Body of pancreas (tissue), 4 donors: ENCODE measurements around the gene CCL3.

Experiments
- POLR2A ChIP-seq, 3 donors: fragments of 450-650 bp; IDR thresholded peaks; one replicate each; pipeline ENCODE4 v1.6.1; 2016; ENCODE audit warnings: antibody characterized with exemption in 3 of 3, mild to moderate bottlenecking in 2 of 3
- TF ChIP-seq, protein P1 (sequence below), 7 experiments: fragments of 450-650 bp in 4 of 7; fragments of 200-600 bp in 3 of 7; sonication (generic) in 3 of 7; IDR thresholded peaks; one replicate each; pipeline ENCODE4 v1.5.1; 2016 to 2019; ENCODE audit warnings: antibody characterized with exemption in 7 of 7

- TF ChIP-seq, protein P1, sequence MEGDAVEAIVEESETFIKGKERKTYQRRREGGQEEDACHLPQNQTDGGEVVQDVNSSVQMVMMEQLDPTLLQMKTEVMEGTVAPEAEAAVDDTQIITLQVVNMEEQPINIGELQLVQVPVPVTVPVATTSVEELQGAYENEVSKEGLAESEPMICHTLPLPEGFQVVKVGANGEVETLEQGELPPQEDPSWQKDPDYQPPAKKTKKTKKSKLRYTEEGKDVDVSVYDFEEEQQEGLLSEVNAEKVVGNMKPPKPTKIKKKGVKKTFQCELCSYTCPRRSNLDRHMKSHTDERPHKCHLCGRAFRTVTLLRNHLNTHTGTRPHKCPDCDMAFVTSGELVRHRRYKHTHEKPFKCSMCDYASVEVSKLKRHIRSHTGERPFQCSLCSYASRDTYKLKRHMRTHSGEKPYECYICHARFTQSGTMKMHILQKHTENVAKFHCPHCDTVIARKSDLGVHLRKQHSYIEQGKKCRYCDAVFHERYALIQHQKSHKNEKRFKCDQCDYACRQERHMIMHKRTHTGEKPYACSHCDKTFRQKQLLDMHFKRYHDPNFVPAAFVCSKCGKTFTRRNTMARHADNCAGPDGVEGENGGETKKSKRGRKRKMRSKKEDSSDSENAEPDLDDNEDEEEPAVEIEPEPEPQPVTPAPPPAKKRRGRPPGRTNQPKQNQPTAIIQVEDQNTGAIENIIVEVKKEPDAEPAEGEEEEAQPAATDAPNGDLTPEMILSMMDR (IDR thresholded peaks at IDR 0.05): no peak
- TF ChIP-seq POLR2A (IDR thresholded peaks at IDR 0.05): no peak
Observed at GRCh38 chr17:36070427-36070826, 19.5 kb downstream of the CCL3 start.
